ENCODE data around the gene FFAR3. TPM values are rescaled to one million over a fixed set of nuclear protein-coding genes. Genes with fewer than 3 reads are reported as not detected.

Gene FFAR3
- total and polyA plus RNA-seq, 9 of the 15 experiments (the other 6 are each of a cell fraction or from before 2014, with no cell fraction given) = not detected

DNA sequence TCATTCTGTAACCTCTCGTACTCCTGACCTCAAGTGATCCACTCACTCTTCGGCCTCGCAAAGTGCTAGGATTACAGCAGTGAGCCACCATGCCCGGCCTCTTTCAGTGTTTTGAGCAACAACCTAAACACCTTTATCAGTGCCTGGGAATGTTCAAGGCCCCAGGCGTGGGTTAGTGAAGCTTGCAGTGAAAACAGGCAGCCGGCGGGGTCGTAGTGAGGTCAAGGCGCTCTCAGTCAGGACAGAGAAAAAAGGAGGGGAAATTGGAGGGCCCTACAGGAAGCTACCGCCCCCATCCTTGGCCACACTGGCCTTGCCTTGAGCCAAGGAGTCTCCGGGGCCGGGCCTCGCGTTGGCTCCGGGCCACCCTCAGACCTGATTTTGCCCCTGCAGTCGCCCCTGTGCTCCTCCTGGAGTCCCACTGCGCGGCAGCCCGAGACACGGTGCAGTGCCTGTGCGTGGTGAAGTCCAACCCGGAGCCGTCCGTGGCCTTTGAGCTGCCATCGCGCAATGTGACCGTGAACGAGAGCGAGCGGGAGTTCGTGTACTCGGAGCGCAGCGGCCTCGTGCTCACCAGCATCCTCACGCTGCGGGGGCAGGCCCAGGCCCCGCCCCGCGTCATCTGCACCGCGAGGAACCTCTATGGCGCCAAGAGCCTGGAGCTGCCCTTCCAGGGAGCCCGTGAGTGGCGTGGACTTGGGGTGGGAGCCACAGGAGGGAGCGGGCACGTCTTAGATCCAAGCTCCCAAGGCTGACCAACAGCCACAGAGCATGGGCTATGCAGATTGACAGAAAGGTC lies 48.6 kb upstream of the FFAR3 start (continued):
- TF ChIP-seq CBX8 (IDR thresholded peaks at IDR 0.05; ENCODE audit: borderline replicate concordance, extremely low read depth, low read depth, low read length, poor library complexity, severe bottlenecking) (no peak), NFATC3 (IDR thresholded peaks at IDR 0.05) (no peak), HDGF (IDR thresholded peaks at IDR 0.05) (no peak), RBM22 (IDR thresholded peaks at IDR 0.05; ENCODE audit: low read depth, low read length, poor library complexity, severe bottlenecking) (no peak), RNF2 (IDR thresholded peaks at IDR 0.05) (peak; percentile 82), RBM14 (IDR thresholded peaks at IDR 0.05; ENCODE audit: borderline replicate concordance, insufficient read depth, low read depth, low read length) (no peak), POLR3G (IDR thresholded peaks at IDR 0.05; ENCODE audit: extremely low read depth, insufficient read length, insufficient replicate concordance) (no peak), ZNF24 (IDR thresholded peaks at IDR 0.05) (no peak), CSDE1 (IDR thresholded peaks at IDR 0.05) (no peak), U2AF2 (optimal IDR thresholded peaks at IDR 0.05; ENCODE audit: low read depth, low read length) (no peak), ZBTB8A (IDR thresholded peaks at IDR 0.05; ENCODE audit: partially characterized antibody) (no peak), POLR2H (tag; IDR thresholded peaks at IDR 0.05; ENCODE audit: low read depth) (no peak), PHF21A (IDR thresholded peaks at IDR 0.05; ENCODE audit: borderline replicate concordance, low read depth) (no peak)
- TF ChIP-seq, protein P1, sequence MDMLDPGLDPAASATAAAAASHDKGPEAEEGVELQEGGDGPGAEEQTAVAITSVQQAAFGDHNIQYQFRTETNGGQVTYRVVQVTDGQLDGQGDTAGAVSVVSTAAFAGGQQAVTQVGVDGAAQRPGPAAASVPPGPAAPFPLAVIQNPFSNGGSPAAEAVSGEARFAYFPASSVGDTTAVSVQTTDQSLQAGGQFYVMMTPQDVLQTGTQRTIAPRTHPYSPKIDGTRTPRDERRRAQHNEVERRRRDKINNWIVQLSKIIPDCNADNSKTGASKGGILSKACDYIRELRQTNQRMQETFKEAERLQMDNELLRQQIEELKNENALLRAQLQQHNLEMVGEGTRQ (CRISPR knock-in tag; IDR thresholded peaks at IDR 0.05) = no peak
- TF ChIP-seq, protein P2, sequence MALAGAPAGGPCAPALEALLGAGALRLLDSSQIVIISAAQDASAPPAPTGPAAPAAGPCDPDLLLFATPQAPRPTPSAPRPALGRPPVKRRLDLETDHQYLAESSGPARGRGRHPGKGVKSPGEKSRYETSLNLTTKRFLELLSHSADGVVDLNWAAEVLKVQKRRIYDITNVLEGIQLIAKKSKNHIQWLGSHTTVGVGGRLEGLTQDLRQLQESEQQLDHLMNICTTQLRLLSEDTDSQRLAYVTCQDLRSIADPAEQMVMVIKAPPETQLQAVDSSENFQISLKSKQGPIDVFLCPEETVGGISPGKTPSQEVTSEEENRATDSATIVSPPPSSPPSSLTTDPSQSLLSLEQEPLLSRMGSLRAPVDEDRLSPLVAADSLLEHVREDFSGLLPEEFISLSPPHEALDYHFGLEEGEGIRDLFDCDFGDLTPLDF (CRISPR knock-in tag; IDR thresholded peaks at IDR 0.05) = peak; percentile 59; the same call in 1 of the 2 replicates
- TF ChIP-seq, protein P3, sequence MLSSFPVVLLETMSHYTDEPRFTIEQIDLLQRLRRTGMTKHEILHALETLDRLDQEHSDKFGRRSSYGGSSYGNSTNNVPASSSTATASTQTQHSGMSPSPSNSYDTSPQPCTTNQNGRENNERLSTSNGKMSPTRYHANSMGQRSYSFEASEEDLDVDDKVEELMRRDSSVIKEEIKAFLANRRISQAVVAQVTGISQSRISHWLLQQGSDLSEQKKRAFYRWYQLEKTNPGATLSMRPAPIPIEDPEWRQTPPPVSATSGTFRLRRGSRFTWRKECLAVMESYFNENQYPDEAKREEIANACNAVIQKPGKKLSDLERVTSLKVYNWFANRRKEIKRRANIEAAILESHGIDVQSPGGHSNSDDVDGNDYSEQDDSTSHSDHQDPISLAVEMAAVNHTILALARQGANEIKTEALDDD (IDR thresholded peaks at IDR 0.05) = no peak
- TF ChIP-seq, protein P4, sequence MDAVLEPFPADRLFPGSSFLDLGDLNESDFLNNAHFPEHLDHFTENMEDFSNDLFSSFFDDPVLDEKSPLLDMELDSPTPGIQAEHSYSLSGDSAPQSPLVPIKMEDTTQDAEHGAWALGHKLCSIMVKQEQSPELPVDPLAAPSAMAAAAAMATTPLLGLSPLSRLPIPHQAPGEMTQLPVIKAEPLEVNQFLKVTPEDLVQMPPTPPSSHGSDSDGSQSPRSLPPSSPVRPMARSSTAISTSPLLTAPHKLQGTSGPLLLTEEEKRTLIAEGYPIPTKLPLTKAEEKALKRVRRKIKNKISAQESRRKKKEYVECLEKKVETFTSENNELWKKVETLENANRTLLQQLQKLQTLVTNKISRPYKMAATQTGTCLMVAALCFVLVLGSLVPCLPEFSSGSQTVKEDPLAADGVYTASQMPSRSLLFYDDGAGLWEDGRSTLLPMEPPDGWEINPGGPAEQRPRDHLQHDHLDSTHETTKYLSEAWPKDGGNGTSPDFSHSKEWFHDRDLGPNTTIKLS (IDR thresholded peaks at IDR 0.05; ENCODE audit: borderline replicate concordance, low read depth) = peak; percentile 49; the same call in 1 of the 2 replicates
